IMR-90 (cell line): ENCODE measurements around the gene LCE2C. TPM values are rescaled to one million over a fixed set of nuclear protein-coding genes. Genes with fewer than 3 reads are reported as not detected.

Experiments used
- ATAC-seq: fragments of 200-7000 bp; cut with Tn5 transposase; 2 replicates; pipeline ENCODE4 v1.9.1; 2020; ENCODE audit warnings: low read depth, mild to moderate bottlenecking, moderate library complexity
- BruUV-seq: library from RNA; stranded (reverse); fragments of 400-500 nt; replicated peaks from 2 replicates; lab custom pipeline; 2021; lab: Mats Ljungman, UMichigan
- CTCF ChIA-PET: fragments of 300-600 bp; formaldehyde crosslinking; extraction: SDS; loops from one replicate; lab custom pipeline; 2021; ENCODE audit warnings: antibody characterized with exemption; lab: Yijun Ruan, JAX
- POLR2A ChIA-PET: fragments of 300-600 bp; sonication (Branson Sonifier 250); formaldehyde crosslinking; loops from one replicate; lab custom pipeline; 2022; ENCODE audit warnings: antibody characterized with exemption; ENCODE audit not compliant: unreplicated experiment; lab: Charles Lee
- DNase-seq: peaks from one replicate; pipeline ENCODE4 v3.0.0; 2013
- H2AFZ ChIP-seq: replicated peaks from 2 replicates; pipeline ENCODE3; 2013; ENCODE audit warnings: low read length, mild to moderate bottlenecking; ENCODE audit not compliant: poor library complexity
- H2AK5ac ChIP-seq: 2 replicates; pipeline ENCODE4 v1.6.1; 2013; ENCODE audit warnings: low read depth, low read length, inconsistent platforms
- H2AK9ac ChIP-seq: replicated peaks from 2 replicates; pipeline ENCODE3; 2013; ENCODE audit warnings: mild to moderate bottlenecking, low read depth, low read length, moderate library complexity; ENCODE audit not compliant: poor library complexity
- H2BK120ac ChIP-seq: 2 replicates; pipeline ENCODE4 v1.6.1; 2013; ENCODE audit warnings: low read depth, low read length, inconsistent platforms
- H2BK15ac ChIP-seq: 3 replicates; pipeline ENCODE4 v1.6.1; 2013; ENCODE audit warnings: low read depth, low read length, inconsistent platforms
- H2BK20ac ChIP-seq: 2 replicates; pipeline ENCODE4 v1.6.1; 2013; ENCODE audit warnings: low read depth, mild to moderate bottlenecking, inconsistent platforms, low read length, moderate library complexity
- H2BK5ac ChIP-seq: 2 replicates; pipeline ENCODE4 v1.6.1; 2013; ENCODE audit warnings: mild to moderate bottlenecking, low read depth, low read length, inconsistent platforms; ENCODE audit not compliant: poor library complexity, severe bottlenecking
- H3K14ac ChIP-seq: replicated peaks from 2 replicates; pipeline ENCODE4 v1.6.1; 2013; ENCODE audit warnings: low read depth, low read length, inconsistent platforms
- H3K18ac ChIP-seq: 2 replicates; pipeline ENCODE4 v1.6.1; 2013; ENCODE audit warnings: low read depth, low read length, control low read depth
- H3K23ac ChIP-seq: 2 replicates; pipeline ENCODE4 v1.6.1; 2013; ENCODE audit warnings: low read depth, low read length, inconsistent platforms
- H3K27ac ChIP-seq: 2 replicates; pipeline ENCODE4 v1.5.1; 2013; ENCODE audit warnings: mild to moderate bottlenecking, control low read depth, low read length; ENCODE audit not compliant: insufficient read depth
- H3K27me3 ChIP-seq: 2 replicates; pipeline ENCODE4 v1.6.1; 2013; ENCODE audit warnings: low read length; ENCODE audit not compliant: control insufficient read depth, insufficient read depth
- H3K36me3 ChIP-seq: 2 replicates; pipeline ENCODE4 v1.6.1; 2013; ENCODE audit warnings: low read length, mixed read lengths; ENCODE audit not compliant: control insufficient read depth, insufficient read depth
- H3K4ac ChIP-seq: 2 replicates; pipeline ENCODE4 v1.6.1; 2013; ENCODE audit warnings: low read depth, low read length, inconsistent platforms
- H3K4me1 ChIP-seq: 2 replicates; pipeline ENCODE4 v1.6.1; 2013; ENCODE audit warnings: low read length, mixed read lengths; ENCODE audit not compliant: control insufficient read depth, insufficient read depth
- H3K4me2 ChIP-seq: 2 replicates; pipeline ENCODE4 v1.6.1; 2013; ENCODE audit warnings: low read depth, mild to moderate bottlenecking, control low read depth, low read length, moderate library complexity
- H3K4me3 ChIP-seq: 2 replicates; pipeline ENCODE4 v1.5.1; 2013; ENCODE audit warnings: low read depth, mild to moderate bottlenecking, control low read depth, low read length, moderate library complexity; ENCODE audit not compliant: insufficient read depth
- H3K56ac ChIP-seq: 2 replicates; pipeline ENCODE4 v1.6.1; 2013; ENCODE audit warnings: low read length, inconsistent platforms; ENCODE audit not compliant: insufficient read depth; ENCODE audit errors: extremely low read depth
- H3K79me1 ChIP-seq, 2 experiments: 2 replicates each; pipeline ENCODE4 v1.6.1; 2013; ENCODE audit warnings: low read length in 2 of 2, inconsistent platforms in 1 of 2, low read depth in 1 of 2
- H3K9ac ChIP-seq: 2 replicates; pipeline ENCODE4 v1.6.1; 2013; ENCODE audit warnings: low read depth, low read length, control low read depth
- H3K9me1 ChIP-seq: 2 replicates; pipeline ENCODE4 v1.6.1; 2013; ENCODE audit warnings: low read length, inconsistent platforms; ENCODE audit not compliant: insufficient read depth
- H3K9me3 ChIP-seq: 2 replicates; pipeline ENCODE4 v1.6.1; 2013; ENCODE audit warnings: low read length; ENCODE audit not compliant: control insufficient read depth, insufficient read depth
- H4K20me1 ChIP-seq: 2 replicates; pipeline ENCODE4 v1.6.1; 2013; ENCODE audit warnings: low read length, inconsistent platforms; ENCODE audit not compliant: insufficient read depth
- H4K5ac ChIP-seq: 2 replicates; pipeline ENCODE4 v1.6.1; 2013; ENCODE audit warnings: mild to moderate bottlenecking, low read depth, low read length, control low read depth
- H4K8ac ChIP-seq, 2 experiments: 2 replicates each; pipeline ENCODE4 v1.6.1; 2013; ENCODE audit warnings: low read depth in 2 of 2, low read length in 2 of 2, control low read depth in 1 of 2, inconsistent platforms in 1 of 2
- H4K91ac ChIP-seq: 2 replicates; pipeline ENCODE4 v1.6.1; 2013; ENCODE audit warnings: low read depth, low read length, inconsistent platforms; ENCODE audit not compliant: insufficient read depth
- FOS ChIP-seq: fragments of 150-350 bp; IDR thresholded peaks from 2 replicates; pipeline ENCODE4 v1.6.1; 2016; ENCODE audit warnings: low read depth, low read length
- MAFK ChIP-seq: IDR thresholded peaks from 2 replicates; pipeline ENCODE4 v1.6.1; 2012; ENCODE audit warnings: low read depth, low read length, improper control_type of control experiment
- MAZ ChIP-seq: IDR thresholded peaks from 2 replicates; pipeline ENCODE4 v1.6.1; 2012; ENCODE audit warnings: low read depth, mild to moderate bottlenecking, low read length, improper control_type of control experiment, moderate library complexity, borderline replicate concordance
- MXI1 ChIP-seq: IDR thresholded peaks from 2 replicates; pipeline ENCODE4 v1.6.1; 2012; ENCODE audit warnings: low read depth, mild to moderate bottlenecking, low read length, moderate library complexity, borderline replicate concordance
- NFE2L2 ChIP-seq: fragments of 150-350 bp; IDR thresholded peaks from 2 replicates; pipeline ENCODE4 v1.6.1; 2016; ENCODE audit warnings: low read depth, mild to moderate bottlenecking, low read length
- RCOR1 ChIP-seq: IDR thresholded peaks from 2 replicates; pipeline ENCODE4 v1.6.1; 2012; ENCODE audit warnings: mild to moderate bottlenecking, low read length, improper control_type of control experiment; ENCODE audit not compliant: insufficient replicate concordance
- WGBS, 2 experiments: methylation state at CpG; one replicate each; pipeline versions ENCODE4 v1.1.5 to v1.1.7; 2013; ENCODE audit warnings: missing lambda C conversion rate in 2 of 2; ENCODE audit not compliant: insufficient read length in 1 of 2; ENCODE audit errors: extremely low coverage in 2 of 2; 5-methylcytosine and 5-hydroxymethylcytosine counted together
- dilution Hi-C: fragments of 300-500 bp; cut with HindIII; formaldehyde crosslinking; loops from one replicate; pipeline ENCODE4 v1.14.3; 2018; ENCODE audit warnings: low sequenced_read_pairs; ENCODE audit not compliant: unreplicated experiment
- in situ Hi-C: fragments of 300-500 bp; cut with MboI; formaldehyde crosslinking; loops from 3 replicates; pipeline ENCODE4 v1.14.3; 2019; ENCODE audit warnings: low sequenced_read_pairs, inconsistent platforms, mixed read lengths
- intact Hi-C: fragments of 100-400 bp; cut with micrococcal nuclease; formaldehyde crosslinking; loops from 2 replicates; pipeline ENCODE4 v1.10.0; 2022
- polyA plus RNA-seq, 3 experiments: library from polyadenylated mRNA; depleted of rRNA; stranded (reverse); fragments of >200 nt; gene quantifications; 2 replicates each; pipeline ENCODE4 v1.2.3, GENCODE V29; 2012; ENCODE audit warnings: low replicate concordance in 1 of 3
- total RNA-seq: library from RNA; depleted of rRNA; stranded (reverse); fragments of >200 nt; gene quantifications from 2 replicates; pipeline ENCODE4 v1.2.3, GENCODE V29; 2012

Gene LCE2C
- total and polyA plus RNA-seq, 2 of the 4 experiments (the other 2 are of a cell fraction), result not detected

DNA sequence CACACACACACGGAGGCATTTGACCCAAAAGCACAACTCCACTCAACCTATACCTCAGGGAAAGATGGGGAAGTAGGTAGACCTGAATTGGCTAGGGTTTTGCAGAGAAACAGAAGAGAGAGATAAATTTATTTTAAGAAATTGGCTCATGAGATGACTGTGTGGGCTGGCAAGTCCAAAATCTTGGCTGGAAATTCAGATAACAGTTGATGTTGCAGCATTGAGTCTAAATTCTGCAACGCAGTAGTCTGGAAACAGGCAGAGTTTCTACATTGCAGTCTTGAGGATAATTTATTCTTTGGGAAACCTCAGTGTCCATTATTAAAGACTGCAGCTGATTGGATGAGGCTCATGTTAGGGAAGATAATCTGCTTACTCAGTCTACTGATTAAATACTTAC is 6.5 kb downstream of the LCE2C start:
- POLR2A ChIA-PET, result no interaction called here

More for the DNA sequence above, 6.5 kb downstream of the LCE2C start:
- Histone ChIP-seq H3K27ac (no peak overlapping the region), H2BK120ac (no peak overlapping the region), H4K8ac (no peak overlapping the region), H3K79me1 (no peaks in the 10 kb centered on the region), H3K9me1 (no peaks in the 10 kb centered on the region), H3K4me1 (no peaks in the 10 kb centered on the region), H2BK5ac (no peak overlapping the region), H2AK5ac (no peak overlapping the region), H3K9ac (no peak overlapping the region), H3K18ac (no peak overlapping the region), H4K91ac (no peak overlapping the region), H2AFZ (no peak overlapping the region), H3K56ac (no peak overlapping the region), H4K5ac (no peak overlapping the region), H2BK20ac (no peak overlapping the region), H3K9me3 (no peaks in the 10 kb centered on the region), H3K23ac (no peak overlapping the region), H4K20me1 (no peaks in the 10 kb centered on the region), H3K4me2 (no peak overlapping the region), H2BK15ac (no peak overlapping the region), H3K27me3 (peaks cover 1% of the 10 kb centered on the region; the same call in 1 of the 2 replicates), H3K4ac (no peak overlapping the region), H2AK9ac (no peak overlapping the region), H3K4me3 (no peak overlapping the region), H3K14ac (no peak overlapping the region), H3K36me3 (no peaks in the 10 kb centered on the region)
- CTCF ChIA-PET, result no interaction called here
- WGBS, 2 experiments, result 20% methylated on average over 1 of the region's 2 CpGs; no CpG with 5 or more reads in 1 of the 2 experiments
- no peak for ATAC-seq
- no TSS peak for BruUV-seq
- in situ Hi-C loops (no loop called here), intact Hi-C loops (no loop called here), dilution Hi-C loops (no loop called here)
- no peak for DNase-seq
- TF ChIP-seq NFE2L2, result no peak
- TF ChIP-seq MAZ, result no peak
- no peak for TF ChIP-seq RCOR1
- TF ChIP-seq MAFK, result no peak
- no peak for TF ChIP-seq MXI1
- no peak for TF ChIP-seq FOS
